HG02885 (cell line): ENCODE data around the gene PRKAR2A.

Experiments
- ATAC-seq: cut with Tn5 transposase; IDR thresholded peaks from one replicate; pipeline ENCODE4 v1.9.1; 2021; ENCODE audit warnings: mild to moderate bottlenecking; ENCODE audit not compliant: unreplicated experiment, poor library complexity

PRKAR2A gene

GRCh38 chr3:48696601-48697000, 151.1 kb downstream of the PRKAR2A start:
- no peak for ATAC-seq
